ENCODE data around the gene SERINC2. TPM values are rescaled to one million over a fixed set of nuclear protein-coding genes. Genes with fewer than 3 reads are reported as not detected.

The SERINC2 gene
- total and polyA plus RNA-seq, 2 experiments from 2014 or later = 20.5 to 23.3 TPM

GRCh38 chr1:31420716-31421115 lies 7.7 kb downstream of the SERINC2 start (continued):
- TF ChIP-seq ZNF462 (CRISPR knock-in tag; IDR thresholded peaks at IDR 0.05) = no peak
- no peak for TF ChIP-seq ZNF331 (CRISPR knock-in tag; IDR thresholded peaks at IDR 0.05; ENCODE audit: low read depth)
- no peak for TF ChIP-seq ETS1 (IDR thresholded peaks at IDR 0.05)
- TF ChIP-seq POLR2AphosphoS5 (IDR thresholded peaks at IDR 0.05; ENCODE audit: low read depth) = no peak
- no peak for TF ChIP-seq EZH2 (IDR thresholded peaks at IDR 0.05; ENCODE audit: low read depth, unreplicated experiment)
- no peak for TF ChIP-seq CTCF (conservative IDR thresholded peaks at IDR 0.05; ENCODE audit: low read depth in 2 of 2)
- no peak for TF ChIP-seq EZH2phosphoT487 (IDR thresholded peaks at IDR 0.05; ENCODE audit: unreplicated experiment)

All from GM23338 (cell line).